Uterus (tissue), 4 donors: ENCODE data around the gene PKNOX2. TPM values are rescaled to one million over a fixed set of nuclear protein-coding genes. Genes with fewer than 3 reads are reported as not detected.

Source experiments
- DNase-seq, 2 donors: peaks; one replicate each; pipeline ENCODE4 v3.0.0-alpha.2; 2019 to 2020
- H3K27ac ChIP-seq, 2 donors: fragments of 200-600 bp; sonication (generic); 1 replicate in 1 of 2; 2 replicates in 1 of 2; pipeline ENCODE4 v1.5.1; 2016 to 2018
- H3K27me3 ChIP-seq, 2 donors: fragments of 200-600 bp; sonication (generic); one replicate each; pipeline ENCODE4 v1.5.1; 2018 to 2019; ENCODE audit warnings: control low read depth in 1 of 2
- H3K36me3 ChIP-seq, 2 donors: fragments of 200-600 bp; sonication (generic); one replicate each; pipeline ENCODE4 v1.5.1; 2019; ENCODE audit warnings: control low read depth in 1 of 2
- H3K4me1 ChIP-seq, 2 donors: fragments of 200-600 bp; sonication (generic); one replicate each; pipeline ENCODE4 v1.5.1; 2018 to 2019; ENCODE audit warnings: control low read depth in 1 of 2
- H3K4me3 ChIP-seq, 2 donors: fragments of 200-600 bp; sonication (generic); 1 replicate in 1 of 2; 2 replicates in 1 of 2; pipeline ENCODE4 v1.5.1; 2018 to 2019; ENCODE audit warnings: mild to moderate bottlenecking in 1 of 2
- H3K9me3 ChIP-seq, 2 donors: fragments of 200-600 bp; sonication (generic); one replicate each; pipeline ENCODE4 v1.5.1; 2019; ENCODE audit warnings: control low read depth in 1 of 2
- CTCF ChIP-seq, 4 experiments: fragments of 200-600 bp in 2 of 4; fragments of 450-650 bp in 2 of 4; sonication (generic) in 2 of 4; IDR thresholded peaks; one replicate each; pipeline ENCODE4 v1.5.1; 2016 to 2019; ENCODE audit warnings: antibody characterized with exemption in 4 of 4, mild to moderate bottlenecking in 2 of 4, moderate library complexity in 1 of 4
- POLR2A ChIP-seq, 2 donors: fragments of 450-650 bp; IDR thresholded peaks; one replicate each; pipeline ENCODE4 v1.6.1; 2016; ENCODE audit warnings: antibody characterized with exemption in 2 of 2, mild to moderate bottlenecking in 1 of 2, moderate library complexity in 1 of 2
- intact Hi-C: fragments of 100-400 bp; cut with DNase I; formaldehyde crosslinking; loops from one replicate; pipeline ENCODE4 v1.15.1; 2023; ENCODE audit warnings: low total_unique reads
- total RNA-seq, 4 donors: library from RNA; depleted of rRNA in 3 of 4; stranded (reverse); fragments of >200 nt in 3 of 4; gene quantifications; one replicate each; pipeline versions ENCODE4 v1.1.0 to v1.2.4, GENCODE V29; 2014 to 2023
- donor health status: DM: yes; HTN: yes; CAD: no.

Gene PKNOX2
- total RNA-seq, 4 donors from 2014 or later = 0.29 to 22.7 (median 3.3) TPM

- no peak for DNase-seq
- no peak overlapping the region for H3K27ac ChIP-seq
- intact Hi-C loops = no loop called here
- H3K9me3 ChIP-seq = no peaks in the 10 kb centered on the region
- peaks cover 0 to 7% of the 10 kb centered on the region in 2 donors for H3K4me1 ChIP-seq
- TF ChIP-seq POLR2A (IDR thresholded peaks at IDR 0.05) = no peak
- TF ChIP-seq CTCF (IDR thresholded peaks at IDR 0.05) = no peak
- no peak overlapping the region for H3K4me3 ChIP-seq
- no peaks in the 10 kb centered on the region for H3K27me3 ChIP-seq
- no peaks in the 10 kb centered on the region for H3K36me3 ChIP-seq
Observed at GRCh38 chr11:125312391-125312790, 147.8 kb downstream of the PKNOX2 start.

- no peak for DNase-seq
- intact Hi-C loops = no loop called here
- Histone ChIP-seq H3K27me3 (no peaks in the 10 kb centered on the region), H3K4me1 (peaks cover 0 to 7% of the 10 kb centered on the region in 2 donors), H3K4me3 (no peak overlapping the region), H3K27ac (no peak overlapping the region), H3K36me3 (no peaks in the 10 kb centered on the region), H3K9me3 (no peaks in the 10 kb centered on the region)
- TF ChIP-seq POLR2A (IDR thresholded peaks at IDR 0.05) (no peak), CTCF (IDR thresholded peaks at IDR 0.05) (no peak)
Observed at GRCh38 chr11:125312812-125313211, 148.3 kb downstream of the PKNOX2 start.

- DNase-seq = no peak
- no peak for TF ChIP-seq CTCF (IDR thresholded peaks at IDR 0.05)
- TF ChIP-seq POLR2A (IDR thresholded peaks at IDR 0.05) = no peak
- peaks cover 0 to 7% of the 10 kb centered on the region in 2 donors for H3K4me1 ChIP-seq
- no peak overlapping the region for H3K27ac ChIP-seq
- no peak overlapping the region for H3K4me3 ChIP-seq
- intact Hi-C loops = no loop called here
- no peaks in the 10 kb centered on the region for H3K9me3 ChIP-seq
- no peaks in the 10 kb centered on the region for H3K36me3 ChIP-seq
- H3K27me3 ChIP-seq = no peaks in the 10 kb centered on the region
Observed at GRCh38 chr11:125313271-125314219, 149.0 kb downstream of the PKNOX2 start.

GRCh38 chr11:125314276-125315078 is 149.9 kb downstream of the PKNOX2 start:
- DNase-seq = peak in 1 of 2 donors; percentile 35
- Histone ChIP-seq H3K9me3 (no peaks in the 10 kb centered on the region), H3K27me3 (no peaks in the 10 kb centered on the region), H3K4me3 (no peak overlapping the region), H3K27ac (peak overlapping the region in 1 of 2 donors; percentile 46), H3K36me3 (no peaks in the 10 kb centered on the region), H3K4me1 (peaks cover 0 to 7% of the 10 kb centered on the region in 2 donors)
- intact Hi-C loops = no loop called here
- TF ChIP-seq CTCF (IDR thresholded peaks at IDR 0.05) (no peak), POLR2A (IDR thresholded peaks at IDR 0.05) (no peak)
